ENCODE results near the gene LRRC8D.

DNA sequence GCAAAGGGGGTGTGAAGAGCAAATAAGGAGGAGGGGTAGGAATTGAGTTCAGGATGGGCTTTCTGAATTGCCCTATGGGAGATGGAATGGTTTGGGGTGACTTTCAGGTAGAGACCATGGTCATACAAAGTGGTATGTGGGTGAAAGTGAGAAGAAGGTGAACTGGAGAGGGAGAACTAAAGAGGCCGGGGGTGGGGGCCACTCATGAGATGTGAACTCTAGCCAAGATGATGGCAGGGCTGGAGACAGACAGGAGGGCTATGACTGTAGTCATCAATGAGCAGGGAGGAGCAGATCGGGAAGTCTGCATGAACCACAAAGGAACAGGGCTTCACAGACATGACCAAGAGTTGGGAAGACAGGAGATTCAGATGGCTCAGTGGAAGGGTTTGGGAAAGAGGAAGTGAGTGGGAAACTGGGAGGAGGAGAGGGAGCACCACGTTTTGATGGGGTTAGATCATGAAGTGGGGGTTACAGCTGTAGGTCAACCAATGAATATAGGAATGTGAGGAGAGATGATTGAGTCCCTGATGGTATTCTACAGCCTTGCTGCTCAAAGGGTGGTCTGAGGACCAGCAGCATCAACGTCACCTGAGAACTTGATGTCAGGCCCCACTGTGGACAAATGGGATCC lies 20.7 kb upstream of the LRRC8D start:
- TF ChIP-seq, protein P1, sequence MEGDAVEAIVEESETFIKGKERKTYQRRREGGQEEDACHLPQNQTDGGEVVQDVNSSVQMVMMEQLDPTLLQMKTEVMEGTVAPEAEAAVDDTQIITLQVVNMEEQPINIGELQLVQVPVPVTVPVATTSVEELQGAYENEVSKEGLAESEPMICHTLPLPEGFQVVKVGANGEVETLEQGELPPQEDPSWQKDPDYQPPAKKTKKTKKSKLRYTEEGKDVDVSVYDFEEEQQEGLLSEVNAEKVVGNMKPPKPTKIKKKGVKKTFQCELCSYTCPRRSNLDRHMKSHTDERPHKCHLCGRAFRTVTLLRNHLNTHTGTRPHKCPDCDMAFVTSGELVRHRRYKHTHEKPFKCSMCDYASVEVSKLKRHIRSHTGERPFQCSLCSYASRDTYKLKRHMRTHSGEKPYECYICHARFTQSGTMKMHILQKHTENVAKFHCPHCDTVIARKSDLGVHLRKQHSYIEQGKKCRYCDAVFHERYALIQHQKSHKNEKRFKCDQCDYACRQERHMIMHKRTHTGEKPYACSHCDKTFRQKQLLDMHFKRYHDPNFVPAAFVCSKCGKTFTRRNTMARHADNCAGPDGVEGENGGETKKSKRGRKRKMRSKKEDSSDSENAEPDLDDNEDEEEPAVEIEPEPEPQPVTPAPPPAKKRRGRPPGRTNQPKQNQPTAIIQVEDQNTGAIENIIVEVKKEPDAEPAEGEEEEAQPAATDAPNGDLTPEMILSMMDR (IDR thresholded peaks at IDR 0.05), result no peak
- no peak for TF ChIP-seq POLR2AphosphoS5 (IDR thresholded peaks at IDR 0.05; ENCODE audit: insufficient read depth in 1 of 2, low read depth in 1 of 2)
